B cell (primary cell): ENCODE results near the gene GPR15.

Experiments
- CTCF ChIP-seq: fragments of 200-600 bp; IDR thresholded peaks from one replicate; pipeline ENCODE4 v1.8.0; 2022; ENCODE audit warnings: antibody characterized with exemption, mild to moderate bottlenecking
- EZH2 ChIP-seq: IDR thresholded peaks from 2 replicates; pipeline ENCODE4 v1.6.1; 2012; ENCODE audit warnings: borderline replicate concordance, low read depth, mild to moderate bottlenecking, moderate library complexity, low read length; ENCODE audit not compliant: insufficient read depth, poor library complexity, severe bottlenecking

DNA sequence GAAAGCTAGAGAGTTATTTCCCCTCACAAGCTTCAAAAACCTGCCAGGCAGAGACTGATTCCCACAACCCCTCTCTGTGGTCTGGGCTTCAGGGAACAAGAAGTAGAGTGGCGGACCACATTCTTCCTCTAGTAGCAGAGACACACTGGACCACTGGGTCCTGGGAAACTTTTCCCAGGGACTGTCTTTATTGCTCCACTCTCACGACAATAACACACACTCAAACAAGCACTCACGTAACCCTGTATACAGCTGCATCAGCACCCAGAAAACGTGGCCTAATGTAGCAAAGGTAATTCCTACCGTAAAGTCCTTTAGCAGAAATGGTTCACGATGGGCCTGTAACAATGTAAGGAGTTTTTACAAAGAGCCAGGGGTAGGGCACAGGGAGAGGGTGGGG is 34.1 kb downstream of the GPR15 start:
- TF ChIP-seq CTCF (no peak), EZH2 (no peak)
